Inflammatory macrophage treated with lipopolysaccharide for 1 hour (primary cell): Measurements from ENCODE around the gene CLIC6.

Experiments
- DNase-seq, 2 donors: peaks; one replicate each; pipeline ENCODE4 v3.0.0-alpha.2; 2020 to 2022

The CLIC6 gene

DNA sequence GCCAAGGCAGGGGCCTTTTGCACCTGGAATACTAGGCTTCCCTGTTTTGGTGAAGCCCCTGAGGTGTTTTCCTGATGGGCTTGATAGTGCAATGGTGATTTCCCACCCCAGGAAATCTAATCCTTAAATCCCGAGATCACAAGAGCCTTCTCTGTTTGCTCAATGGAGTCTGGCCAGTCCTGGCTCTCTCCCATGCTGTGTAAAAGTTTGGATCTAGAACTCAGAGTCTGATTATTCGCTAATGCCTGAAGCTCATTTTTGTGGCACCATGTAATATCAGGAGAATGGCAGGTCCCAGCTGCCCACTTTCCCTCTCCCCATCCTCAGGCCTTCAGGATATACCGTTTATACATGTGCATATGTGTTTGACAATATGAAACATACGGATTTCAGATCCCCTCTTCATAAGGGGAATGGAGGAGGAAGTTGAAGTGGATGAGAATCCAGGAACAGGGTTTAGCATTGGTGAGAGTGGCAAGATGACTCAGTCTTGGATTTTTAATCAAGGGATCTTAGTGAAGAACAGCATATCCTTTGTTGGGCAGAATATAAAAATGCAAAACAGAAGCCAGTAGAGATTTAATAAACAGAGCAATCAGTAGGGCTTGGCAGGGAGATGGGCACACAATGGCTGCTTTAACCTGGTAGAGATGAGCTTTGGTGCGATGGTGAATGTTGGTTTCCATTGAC lies 62.1 kb downstream of the CLIC6 start:
- no peak for DNase-seq

DNA sequence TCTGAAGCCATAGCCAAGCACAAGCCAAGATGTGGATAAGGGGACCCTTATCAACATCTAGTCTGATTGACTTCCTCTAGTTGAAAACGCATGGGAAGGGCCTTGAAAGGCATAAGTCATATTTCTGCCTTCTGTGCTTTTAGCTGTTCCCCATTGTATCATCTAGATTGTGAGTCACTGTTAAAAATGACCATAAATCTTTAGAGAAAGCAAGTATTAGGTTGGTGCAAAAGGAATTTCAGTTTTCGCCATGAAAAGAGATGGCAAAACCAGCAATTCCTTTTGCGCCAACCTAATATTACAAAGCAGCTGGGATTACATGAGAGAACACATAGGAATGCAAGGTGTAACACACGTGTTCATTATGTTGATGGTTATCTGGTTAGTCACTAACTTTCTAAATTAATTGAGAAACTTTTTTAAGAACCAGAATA lies 63.6 kb downstream of the CLIC6 start:
- DNase-seq = no peak

DNA sequence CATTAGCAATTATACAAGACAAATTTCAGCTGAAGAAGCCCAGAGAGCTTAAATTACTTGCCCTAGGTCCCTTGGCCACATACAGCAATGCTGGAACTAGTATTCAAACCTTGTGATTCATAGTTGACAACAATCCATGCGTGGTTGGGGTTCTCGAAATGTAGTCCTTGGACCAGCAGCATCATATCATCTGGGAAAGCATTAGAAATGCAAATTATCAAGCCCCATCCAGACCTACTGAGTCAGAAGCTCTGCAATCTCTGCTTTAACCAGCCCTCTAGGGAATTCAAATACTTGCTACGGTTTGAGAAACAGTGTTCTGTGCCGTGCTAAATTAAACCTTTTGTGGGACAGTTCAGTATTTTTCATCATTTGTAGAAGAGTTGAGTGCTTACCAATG lies 65.1 kb downstream of the CLIC6 start:
- no peak for DNase-seq

DNA sequence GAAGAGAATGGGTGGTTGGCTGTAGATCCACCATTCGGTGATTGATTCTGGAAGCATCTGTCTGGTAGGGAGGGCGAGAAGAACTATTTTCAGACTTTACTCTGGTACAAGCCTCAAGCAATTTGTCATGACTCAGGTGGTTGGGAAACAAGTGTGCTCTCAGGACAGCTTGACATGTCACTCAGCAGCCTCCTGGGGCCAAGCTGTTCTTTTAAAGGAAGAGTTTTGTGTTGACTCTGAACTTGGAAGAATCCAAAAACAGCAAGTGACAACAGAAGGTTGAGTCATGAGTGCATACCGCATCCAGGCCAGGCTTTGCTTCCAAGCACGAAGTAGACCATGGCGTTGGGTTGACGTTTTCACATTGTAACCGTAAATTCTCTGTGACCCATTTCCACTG lies 65.9 kb downstream of the CLIC6 start:
- DNase-seq = no peak

DNA sequence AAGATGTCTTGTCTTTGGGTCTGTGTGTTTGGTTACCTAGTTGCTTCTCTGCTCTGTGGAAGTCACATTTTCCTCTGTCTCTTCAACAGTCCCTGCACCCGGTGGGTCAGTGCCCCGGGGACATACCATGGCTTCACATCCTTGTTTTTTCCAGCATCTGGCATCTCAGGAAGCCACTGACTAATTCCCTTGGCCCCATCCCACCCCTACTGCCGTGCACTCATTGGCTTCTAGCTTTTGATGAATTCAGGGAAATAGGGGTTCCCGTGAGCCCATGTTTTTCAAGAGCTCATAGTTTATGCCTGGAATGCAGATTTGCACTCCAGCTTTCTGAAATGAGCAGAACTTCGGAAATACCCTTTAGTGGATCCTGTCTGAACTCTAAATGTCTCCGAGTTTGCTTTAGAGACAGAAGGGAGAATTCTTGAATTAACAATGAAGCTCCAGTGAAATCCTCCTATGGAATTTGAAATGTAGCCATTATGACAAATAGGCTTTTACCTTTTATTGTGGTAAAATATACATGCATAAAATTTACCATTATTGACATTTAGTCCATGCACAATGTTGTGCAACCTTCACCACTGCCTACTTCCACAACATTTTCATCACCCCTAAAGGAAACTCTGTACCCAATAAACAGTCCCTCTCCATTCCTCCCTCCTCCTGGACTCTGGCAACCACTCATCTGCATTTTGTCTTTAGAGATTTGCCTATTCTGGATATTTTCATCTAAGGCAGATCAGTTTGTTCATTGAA lies 67.5 kb downstream of the CLIC6 start:
- no peak for DNase-seq

DNA sequence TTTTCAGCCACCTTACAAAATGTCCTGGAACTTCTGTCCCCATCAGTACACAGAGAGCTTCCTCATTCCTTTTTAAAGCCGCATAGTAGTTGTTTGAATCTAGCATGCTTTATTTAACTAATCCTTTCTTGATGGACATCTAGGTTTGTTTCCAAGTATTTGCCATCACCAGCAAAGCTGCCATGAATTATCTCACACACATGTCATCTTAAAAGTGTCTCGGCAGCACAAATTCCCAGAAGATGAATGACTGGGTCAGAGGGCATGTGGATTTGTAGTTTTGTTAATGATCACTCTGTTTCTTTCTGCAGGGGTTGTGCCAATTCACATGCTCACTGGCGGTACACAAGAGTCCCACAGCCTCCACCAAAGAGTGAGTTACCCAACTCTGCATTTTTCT lies 68.3 kb downstream of the CLIC6 start:
- DNase-seq = no peak

DNA sequence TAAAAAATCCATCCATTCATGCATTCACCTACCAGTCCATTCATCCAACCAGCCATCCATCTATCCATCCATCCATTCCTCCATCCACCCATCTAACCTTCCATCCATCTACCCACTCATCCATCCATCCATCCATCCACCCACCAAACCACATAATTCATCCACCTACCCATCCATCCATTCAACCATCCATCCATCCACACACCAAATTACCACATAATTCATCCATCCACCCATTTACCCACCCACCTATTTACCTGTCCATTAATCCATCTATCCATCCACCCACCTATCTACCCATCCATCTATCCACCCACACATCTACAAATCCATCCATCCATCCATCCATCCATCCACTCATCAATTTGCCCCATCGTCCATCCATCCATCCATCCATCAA lies 71.4 kb downstream of the CLIC6 start:
- DNase-seq = no peak

DNA sequence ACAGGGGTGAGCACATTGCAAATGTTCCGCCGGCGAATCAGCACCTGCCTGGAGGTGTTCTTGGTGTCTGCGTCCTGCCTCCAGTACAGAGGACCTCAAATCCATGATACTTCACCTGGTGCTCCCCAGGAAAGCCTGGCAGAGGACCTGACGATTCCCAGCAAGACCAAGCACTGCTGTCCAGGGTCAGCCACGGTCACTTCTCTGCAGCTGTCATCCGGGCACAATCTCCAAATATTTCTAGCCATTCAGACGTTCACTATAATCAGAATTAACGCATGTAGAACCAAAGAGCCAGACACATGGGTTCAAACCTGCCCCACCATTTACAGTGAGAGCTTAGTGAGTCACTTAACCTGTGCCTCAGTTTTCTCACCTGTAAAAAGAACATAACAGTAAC lies 74.5 kb downstream of the CLIC6 start:
- DNase-seq = no peak

DNA sequence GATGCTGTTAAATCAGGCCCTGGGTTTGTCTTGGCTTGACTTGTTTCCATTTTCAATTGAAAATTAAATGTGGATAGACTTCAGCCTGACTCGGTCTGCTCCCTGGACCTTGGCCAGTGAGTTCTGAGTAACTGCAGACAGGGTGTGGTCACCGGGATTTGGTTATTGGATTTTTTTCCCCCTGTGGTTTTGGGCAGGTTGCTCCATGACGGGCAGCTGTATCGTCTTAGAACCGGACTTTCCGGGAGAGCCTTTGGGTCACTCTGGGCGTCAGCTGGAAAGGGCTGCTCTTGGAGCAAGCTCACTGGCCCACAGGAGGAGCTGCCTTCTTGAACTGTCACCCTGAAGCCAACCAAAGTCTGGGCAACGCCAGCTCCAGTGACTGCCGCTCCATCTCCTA lies 75.0 kb downstream of the CLIC6 start:
- DNase-seq = no peak

DNA sequence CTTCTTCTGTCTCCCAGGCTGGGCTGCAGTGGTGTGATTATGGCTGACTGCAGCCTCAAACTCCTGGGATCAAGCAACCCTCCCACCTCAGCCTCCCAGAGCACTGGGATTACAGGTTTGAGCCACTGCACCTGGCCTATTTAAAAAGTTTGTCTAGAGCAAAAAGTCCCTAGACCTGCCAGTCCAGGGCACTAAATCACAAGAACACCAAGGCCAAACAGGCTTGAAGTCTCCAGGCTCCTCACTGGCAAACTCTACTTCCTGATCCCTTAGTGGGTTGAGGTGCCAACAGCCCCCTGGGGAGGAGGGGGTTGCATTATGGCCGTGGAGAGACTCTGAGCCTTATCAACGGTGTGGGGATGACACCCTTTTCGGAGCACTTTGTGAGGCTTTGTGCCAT lies 76.0 kb downstream of the CLIC6 start:
- no peak for DNase-seq

DNA sequence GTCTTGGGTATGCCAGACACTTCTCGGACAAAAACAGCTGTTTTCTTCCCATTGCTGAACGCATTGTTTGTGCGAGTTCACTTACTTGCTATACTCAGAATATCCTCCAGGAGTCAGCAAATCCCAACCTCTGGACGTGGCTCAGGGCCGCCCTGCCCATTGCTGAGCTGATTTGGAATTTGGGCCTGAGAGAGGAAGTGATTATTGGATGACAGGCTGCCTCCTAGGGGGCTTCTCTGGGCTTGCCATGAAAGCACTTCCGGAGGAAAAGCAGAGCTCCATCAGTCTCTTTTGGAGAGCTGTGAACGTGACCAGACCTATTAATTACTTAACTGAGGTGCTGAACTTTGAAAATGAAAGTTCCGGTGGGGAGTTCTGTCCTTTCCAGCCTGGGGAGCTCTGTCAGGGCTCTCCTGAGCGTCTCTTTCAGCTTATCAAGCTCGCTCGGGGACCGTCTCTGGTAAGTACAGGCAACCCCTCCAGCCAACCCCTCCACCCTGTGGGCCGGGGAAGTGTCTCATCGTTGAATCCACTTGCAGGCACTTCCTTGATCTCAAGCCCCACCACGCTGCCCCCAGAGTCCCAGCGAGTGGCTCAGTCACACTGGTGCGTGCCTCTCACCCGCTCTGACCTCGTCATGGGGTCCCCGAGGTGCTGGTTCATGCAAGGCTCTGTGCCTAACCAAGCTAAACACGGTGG lies 76.9 kb downstream of the CLIC6 start:
- peak; percentile 79 to 92 for DNase-seq

DNA sequence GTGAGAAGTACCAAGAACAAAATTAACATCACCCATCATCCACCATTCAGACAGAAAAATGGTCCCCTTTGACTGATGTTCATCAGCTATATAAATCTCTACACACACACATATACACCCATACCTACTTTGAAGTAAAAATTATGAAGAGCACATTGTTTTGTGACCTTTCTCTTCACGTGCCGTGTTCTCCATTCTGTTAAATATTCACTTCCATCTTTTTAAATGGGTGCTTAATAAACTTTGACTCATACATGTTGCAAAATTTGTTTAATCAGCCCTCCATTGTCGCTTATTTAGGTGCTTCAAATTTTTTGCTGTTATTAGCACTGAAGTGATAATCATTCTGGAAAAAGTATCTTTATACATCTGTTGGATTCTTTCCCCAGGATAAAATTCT lies 80.1 kb downstream of the CLIC6 start:
- DNase-seq = no peak

DNA sequence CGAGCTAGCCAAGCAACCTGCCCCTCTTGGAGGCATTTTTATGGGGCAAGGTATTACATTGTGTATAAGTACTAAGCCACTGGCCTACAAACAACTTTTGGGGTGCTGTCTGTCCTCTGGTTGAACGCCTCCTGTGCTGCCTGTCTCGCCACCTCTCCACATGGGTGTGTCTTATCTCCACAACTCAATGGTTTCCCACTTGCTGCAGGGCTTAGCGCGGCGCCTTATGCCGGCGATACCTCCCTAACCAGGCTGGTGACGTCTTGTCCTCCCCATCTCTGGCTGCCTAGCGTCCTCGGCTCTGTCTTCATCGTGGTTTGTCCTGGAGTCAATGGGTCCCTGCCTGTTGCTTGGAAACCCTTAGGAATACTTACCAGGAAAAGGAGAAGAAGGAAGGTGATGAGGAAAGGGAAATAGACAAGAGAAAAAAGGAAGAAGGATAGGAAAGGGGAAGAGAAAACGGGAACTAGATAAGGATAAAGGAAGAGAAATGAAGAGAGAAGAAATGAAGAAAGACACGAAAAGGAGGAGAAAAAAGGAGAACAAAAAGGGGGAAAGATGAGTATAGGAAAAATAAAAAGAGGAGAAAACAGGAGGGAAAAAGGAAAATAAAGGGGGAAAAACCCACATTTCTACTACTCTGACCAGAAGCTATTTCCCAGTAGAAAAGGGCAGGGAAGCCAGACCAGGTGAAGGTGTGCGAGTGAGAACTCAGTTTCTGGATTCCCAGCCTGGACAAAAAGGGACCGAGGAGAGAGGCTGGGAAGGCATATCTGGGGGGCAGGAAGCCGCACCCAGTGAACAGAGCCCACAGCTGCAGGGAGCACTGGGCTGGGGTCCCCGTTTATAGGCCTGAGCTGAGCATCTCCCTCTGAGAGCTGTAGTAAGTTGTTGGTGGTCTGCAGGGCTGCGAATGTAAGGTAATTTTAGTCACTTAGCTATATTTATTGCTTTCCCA lies 86.2 kb downstream of the CLIC6 start:
- DNase-seq = no peak

DNA sequence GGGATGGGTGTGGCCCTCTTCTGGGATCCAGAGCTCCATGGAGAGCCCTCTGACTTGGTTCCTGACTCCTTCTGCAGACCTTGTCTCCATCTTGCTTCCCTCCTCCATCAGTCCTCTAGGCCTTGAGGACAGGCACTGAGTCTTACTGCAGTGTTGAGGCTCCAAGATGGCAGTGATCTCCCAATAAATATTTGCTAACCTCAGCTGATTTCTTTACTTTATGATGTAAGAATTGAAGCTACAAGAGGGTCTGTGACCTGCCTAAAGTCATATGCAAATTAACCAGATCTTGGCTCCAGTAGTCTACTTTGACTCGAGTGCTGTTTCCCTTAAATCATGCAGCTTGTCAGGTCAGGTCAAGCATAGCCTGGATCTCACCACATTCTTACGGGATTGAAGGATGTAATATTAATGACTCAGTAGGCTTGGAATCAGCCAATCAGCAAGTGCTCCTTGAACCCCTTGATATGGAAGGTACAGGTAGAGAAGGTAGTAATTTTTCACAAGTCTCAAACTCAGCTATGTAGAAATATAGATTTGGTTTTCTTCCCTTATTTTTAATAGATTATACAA lies 93.0 kb downstream of the CLIC6 start:
- DNase-seq = no peak

DNA sequence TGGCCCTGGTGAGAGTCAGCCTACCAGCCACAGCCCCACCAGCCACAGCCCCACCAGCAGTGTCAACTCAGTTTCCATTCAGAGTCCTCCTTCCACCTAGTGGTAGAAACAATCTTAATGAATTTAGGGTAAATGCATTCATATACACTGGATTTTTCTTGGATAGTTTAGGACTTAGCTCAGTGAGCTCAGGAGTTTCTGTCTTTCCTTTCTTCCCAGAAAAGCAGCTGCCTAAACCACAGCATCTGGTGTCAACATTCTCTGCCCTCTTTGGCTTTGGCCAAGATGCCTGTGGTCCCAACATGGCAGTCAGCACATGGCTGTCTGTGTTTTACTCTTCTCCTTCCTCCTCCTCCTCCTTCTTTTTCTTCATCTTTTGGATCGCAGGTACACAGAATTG lies 94.0 kb downstream of the CLIC6 start:
- no peak for DNase-seq

DNA sequence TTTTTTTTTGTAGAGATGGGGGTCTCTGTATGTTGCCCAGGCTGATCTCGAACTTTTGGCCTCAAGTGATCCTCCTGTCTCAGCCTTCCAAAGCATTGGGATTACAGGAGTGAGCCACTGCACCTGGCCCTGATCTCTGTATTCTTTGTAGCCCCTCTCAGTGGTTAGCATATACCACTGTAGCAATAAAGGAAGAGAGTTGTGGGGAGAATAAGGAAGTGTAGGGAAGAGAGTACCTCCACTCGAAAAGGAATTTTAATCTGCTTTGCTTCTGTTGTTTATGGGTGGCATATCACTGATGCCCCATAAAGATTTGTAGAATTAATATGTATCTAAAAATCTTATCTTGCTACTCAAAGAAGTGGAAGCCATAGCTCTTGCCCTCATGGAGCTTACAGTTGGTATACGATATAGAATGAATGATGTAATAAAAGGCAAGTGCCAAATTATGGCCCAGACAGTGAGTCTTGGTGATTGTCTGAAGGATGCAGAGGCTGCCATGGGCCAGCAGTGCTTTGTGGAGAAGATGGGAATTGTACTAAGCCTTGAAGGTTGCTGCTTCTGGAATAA lies 96.0 kb downstream of the CLIC6 start:
- DNase-seq = no peak

DNA sequence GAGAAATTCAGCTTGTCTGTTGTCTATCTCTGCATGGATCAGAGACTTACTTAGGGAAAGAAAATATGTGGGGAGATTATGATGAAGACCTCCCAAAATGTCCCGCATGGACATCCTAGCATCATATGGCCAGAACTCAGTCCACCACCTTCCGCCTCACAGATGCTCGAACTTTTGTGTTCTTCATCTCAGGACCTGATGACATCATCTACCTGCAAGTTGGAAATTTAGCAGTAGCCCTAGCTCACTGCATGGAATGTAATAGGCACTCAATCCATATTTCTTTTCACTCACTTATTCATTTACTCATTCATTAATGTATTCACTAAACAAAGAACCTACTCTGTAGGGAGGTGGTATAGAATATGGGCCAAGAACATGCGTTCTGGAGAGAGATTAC lies 96.8 kb downstream of the CLIC6 start:
- DNase-seq = no peak

DNA sequence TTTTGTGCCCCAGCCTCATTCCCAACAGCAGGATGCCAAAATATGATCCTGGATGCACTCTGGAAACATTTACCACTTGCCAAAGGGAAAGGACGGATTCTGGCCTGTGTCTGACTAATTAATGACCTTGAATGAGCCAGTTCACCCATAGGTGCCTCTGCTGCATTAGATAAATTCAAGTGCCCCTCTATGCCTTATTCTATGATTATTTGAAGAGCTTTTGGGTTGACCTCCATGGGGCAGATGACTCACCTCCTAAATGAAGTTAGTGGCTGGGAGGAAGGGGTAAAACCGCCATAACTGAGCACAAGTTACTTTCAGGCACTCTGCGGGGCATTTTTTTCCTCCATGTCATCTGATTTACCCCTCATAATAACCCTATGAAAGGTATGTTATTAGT lies 98.1 kb downstream of the CLIC6 start:
- no peak for DNase-seq
